ENCODE data around the gene PPP2R2B.

The PPP2R2B gene

DNA sequence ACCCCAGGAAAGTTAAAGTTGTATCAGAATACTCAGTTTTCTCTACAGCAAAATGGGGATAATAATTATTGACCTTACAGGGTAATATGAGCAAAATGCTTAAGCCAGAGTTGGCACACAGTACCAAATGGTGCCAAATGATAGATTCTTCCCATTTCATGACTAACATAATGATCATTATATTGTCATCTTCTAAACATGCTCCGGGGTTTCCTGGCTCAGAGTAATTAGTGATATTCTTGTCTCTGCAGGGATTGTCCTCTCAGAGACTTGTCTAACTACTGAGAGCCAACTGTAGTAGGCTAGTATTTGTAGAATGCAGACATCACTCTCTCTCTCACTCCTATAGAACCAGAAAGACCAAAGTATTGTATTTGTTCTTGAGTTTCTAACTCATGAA lies 25.2 kb upstream of the PPP2R2B start:
- no peak for DNase-seq
- in situ Hi-C loops (cut with HindIII; ENCODE audit: low pct_ligation_motif_present, low sequenced_read_pairs): no loop called here
- Histone ChIP-seq H3K27me3 (replicated peaks) (no peaks in the 10 kb centered on the region), H3K36me3 (replicated peaks) (no peaks in the 10 kb centered on the region), H3K4me3 (ENCODE audit: low read depth, low read length) (no peak overlapping the region), H3K27ac (no peak overlapping the region)
- TF ChIP-seq, protein P1, sequence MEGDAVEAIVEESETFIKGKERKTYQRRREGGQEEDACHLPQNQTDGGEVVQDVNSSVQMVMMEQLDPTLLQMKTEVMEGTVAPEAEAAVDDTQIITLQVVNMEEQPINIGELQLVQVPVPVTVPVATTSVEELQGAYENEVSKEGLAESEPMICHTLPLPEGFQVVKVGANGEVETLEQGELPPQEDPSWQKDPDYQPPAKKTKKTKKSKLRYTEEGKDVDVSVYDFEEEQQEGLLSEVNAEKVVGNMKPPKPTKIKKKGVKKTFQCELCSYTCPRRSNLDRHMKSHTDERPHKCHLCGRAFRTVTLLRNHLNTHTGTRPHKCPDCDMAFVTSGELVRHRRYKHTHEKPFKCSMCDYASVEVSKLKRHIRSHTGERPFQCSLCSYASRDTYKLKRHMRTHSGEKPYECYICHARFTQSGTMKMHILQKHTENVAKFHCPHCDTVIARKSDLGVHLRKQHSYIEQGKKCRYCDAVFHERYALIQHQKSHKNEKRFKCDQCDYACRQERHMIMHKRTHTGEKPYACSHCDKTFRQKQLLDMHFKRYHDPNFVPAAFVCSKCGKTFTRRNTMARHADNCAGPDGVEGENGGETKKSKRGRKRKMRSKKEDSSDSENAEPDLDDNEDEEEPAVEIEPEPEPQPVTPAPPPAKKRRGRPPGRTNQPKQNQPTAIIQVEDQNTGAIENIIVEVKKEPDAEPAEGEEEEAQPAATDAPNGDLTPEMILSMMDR (IDR thresholded peaks at IDR 0.05; ENCODE audit: low read depth, low read length, missing control alignments): no peak

DNA sequence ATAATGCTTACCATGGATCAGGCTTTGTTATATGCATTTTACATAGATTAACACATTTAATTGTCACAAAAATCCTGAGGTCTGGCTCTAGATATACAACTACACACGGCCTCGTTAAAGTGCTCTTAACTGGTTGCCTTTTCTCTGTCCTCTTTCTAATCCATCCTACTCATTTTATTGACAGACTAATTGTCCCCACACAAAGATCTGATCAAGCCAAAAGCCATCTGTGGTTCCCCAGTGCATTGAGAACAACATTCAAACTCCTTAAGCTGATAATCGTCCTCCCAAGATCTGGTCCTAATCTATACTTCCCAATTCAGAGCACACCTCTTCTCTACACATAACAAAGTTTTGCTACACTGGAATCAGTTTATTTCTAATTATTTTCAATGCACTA lies 23.9 kb upstream of the PPP2R2B start:
- TF ChIP-seq, protein P1 (IDR thresholded peaks at IDR 0.05; ENCODE audit: low read depth, low read length, missing control alignments): no peak
- in situ Hi-C loops (cut with HindIII; ENCODE audit: low pct_ligation_motif_present, low sequenced_read_pairs): no loop called here
- Histone ChIP-seq H3K36me3 (replicated peaks) (no peaks in the 10 kb centered on the region), H3K27ac (no peak overlapping the region), H3K4me3 (ENCODE audit: low read depth, low read length) (no peak overlapping the region), H3K27me3 (replicated peaks) (no peaks in the 10 kb centered on the region)
- no peak for DNase-seq

DNA sequence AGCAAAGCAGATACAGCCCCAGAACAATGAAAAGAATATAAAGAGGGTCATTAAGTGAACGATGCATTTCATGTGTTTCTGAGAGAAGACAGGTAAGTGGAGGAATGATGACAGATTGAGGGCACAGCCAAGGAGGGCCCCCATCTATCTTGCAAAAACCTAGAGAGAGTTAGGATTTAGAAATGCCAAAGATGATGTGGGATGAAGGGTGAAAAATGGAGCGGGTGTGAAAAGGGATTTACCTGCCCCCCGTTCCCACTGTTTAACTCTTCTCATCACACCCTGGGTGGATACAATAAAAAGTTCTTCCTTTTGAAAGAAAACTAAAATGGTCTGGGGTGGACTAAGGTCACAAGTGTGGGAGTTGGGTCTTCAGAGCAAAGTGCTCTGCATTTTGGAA lies 18.5 kb upstream of the PPP2R2B start:
- in situ Hi-C loops (cut with HindIII; ENCODE audit: low pct_ligation_motif_present, low sequenced_read_pairs): no loop called here
- TF ChIP-seq, protein P1 (IDR thresholded peaks at IDR 0.05; ENCODE audit: low read depth, low read length, missing control alignments): no peak
- DNase-seq: no peak
- H3K27ac ChIP-seq: no peak overlapping the region
- no peaks in the 10 kb centered on the region for H3K27me3 ChIP-seq (replicated peaks)
- H3K4me3 ChIP-seq (ENCODE audit: low read depth, low read length): no peak overlapping the region
- H3K36me3 ChIP-seq (replicated peaks): no peaks in the 10 kb centered on the region

DNA sequence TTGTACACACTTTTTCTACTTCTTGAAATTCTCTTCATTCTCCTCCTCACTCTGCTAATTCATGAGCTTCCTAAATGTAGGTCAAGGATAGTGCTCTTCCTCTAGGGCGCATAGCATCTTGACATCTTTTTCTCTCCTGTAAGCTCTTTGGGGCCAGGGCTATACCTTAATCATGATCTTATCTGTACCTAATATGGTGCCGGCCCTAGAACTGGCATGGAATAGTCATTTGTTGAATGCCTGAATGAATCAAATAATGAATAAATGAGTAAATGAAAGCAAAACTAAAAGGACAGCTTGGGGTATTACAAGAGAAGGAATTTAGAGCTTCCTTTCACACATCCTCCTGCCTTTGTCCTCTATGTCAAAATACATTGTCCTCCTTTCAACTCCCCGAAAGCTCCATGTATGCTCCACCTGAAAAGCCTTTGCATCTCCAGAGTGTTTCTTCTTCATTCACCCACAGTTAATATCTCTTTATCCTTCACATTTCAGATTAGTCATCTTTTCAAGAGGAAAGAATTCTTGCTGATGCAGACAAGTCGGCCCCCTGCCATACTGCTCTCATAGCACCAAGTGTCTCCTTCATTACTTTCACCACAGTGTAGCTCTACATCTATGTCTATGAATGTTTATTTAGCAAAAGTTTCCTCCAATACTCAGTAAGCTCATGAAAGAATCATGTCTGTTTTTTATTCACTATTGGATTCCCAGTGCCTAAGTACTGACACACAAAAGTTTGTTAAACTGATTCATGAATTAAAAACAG lies 16.4 kb upstream of the PPP2R2B start:
- Histone ChIP-seq H3K4me3 (ENCODE audit: low read depth, low read length) (no peak overlapping the region), H3K36me3 (replicated peaks) (no peaks in the 10 kb centered on the region), H3K27me3 (replicated peaks) (no peaks in the 10 kb centered on the region), H3K27ac (no peak overlapping the region)
- in situ Hi-C loops (cut with HindIII; ENCODE audit: low pct_ligation_motif_present, low sequenced_read_pairs): no loop called here
- DNase-seq: no peak
- TF ChIP-seq, protein P1 (IDR thresholded peaks at IDR 0.05; ENCODE audit: low read depth, low read length, missing control alignments): no peak

DNA sequence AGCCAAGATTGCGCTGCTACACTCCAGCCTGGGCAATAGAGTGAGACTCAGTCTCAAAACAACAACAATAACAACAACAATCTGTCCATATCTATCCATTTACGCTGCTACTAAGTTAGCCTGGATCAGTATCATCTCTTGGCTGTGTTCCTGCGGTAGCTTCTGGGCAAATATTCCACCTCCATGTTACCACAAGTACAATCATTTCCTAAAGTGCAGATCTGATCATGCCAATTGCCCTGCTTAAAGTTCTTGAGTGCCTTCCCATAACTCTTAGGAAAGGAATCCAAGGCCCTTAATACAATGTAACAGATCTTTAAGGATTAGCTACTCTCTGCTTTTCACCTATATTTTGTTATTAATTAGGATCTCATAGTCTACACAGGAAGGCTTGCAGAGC lies 15.4 kb upstream of the PPP2R2B start:
- no peaks in the 10 kb centered on the region for H3K27me3 ChIP-seq (replicated peaks)
- DNase-seq: no peak
- H3K36me3 ChIP-seq (replicated peaks): no peaks in the 10 kb centered on the region
- H3K4me3 ChIP-seq (ENCODE audit: low read depth, low read length): no peak overlapping the region
- no peak overlapping the region for H3K27ac ChIP-seq
- TF ChIP-seq, protein P1 (IDR thresholded peaks at IDR 0.05; ENCODE audit: low read depth, low read length, missing control alignments): no peak
- in situ Hi-C loops (cut with HindIII; ENCODE audit: low pct_ligation_motif_present, low sequenced_read_pairs): no loop called here

DNA sequence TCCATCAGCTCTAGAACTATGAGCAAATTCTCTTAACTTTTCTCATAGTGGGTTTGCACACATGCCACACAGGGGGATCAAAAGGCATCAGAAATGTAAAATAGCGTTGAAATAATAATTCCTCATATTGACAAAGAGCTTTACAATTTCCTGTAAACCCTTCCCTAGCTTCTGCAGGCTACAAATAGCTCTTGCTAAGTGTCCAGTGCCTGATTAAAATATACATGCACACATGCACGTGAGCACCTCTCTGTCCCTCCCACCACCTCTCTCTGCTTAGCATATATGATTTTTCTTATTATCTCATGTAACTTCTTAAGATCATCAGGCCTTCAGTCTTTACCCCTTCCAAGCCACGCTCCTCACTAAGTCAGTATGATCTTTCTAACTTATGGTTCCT lies 13.7 kb upstream of the PPP2R2B start:
- TF ChIP-seq, protein P1 (IDR thresholded peaks at IDR 0.05; ENCODE audit: low read depth, low read length, missing control alignments): no peak
- Histone ChIP-seq H3K27me3 (replicated peaks) (no peaks in the 10 kb centered on the region), H3K27ac (no peak overlapping the region), H3K4me3 (ENCODE audit: low read depth, low read length) (no peak overlapping the region), H3K36me3 (replicated peaks) (no peaks in the 10 kb centered on the region)
- no peak for DNase-seq
- in situ Hi-C loops (cut with HindIII; ENCODE audit: low pct_ligation_motif_present, low sequenced_read_pairs): no loop called here
